ENCODE measurements around the gene MVB12B.

DNA sequence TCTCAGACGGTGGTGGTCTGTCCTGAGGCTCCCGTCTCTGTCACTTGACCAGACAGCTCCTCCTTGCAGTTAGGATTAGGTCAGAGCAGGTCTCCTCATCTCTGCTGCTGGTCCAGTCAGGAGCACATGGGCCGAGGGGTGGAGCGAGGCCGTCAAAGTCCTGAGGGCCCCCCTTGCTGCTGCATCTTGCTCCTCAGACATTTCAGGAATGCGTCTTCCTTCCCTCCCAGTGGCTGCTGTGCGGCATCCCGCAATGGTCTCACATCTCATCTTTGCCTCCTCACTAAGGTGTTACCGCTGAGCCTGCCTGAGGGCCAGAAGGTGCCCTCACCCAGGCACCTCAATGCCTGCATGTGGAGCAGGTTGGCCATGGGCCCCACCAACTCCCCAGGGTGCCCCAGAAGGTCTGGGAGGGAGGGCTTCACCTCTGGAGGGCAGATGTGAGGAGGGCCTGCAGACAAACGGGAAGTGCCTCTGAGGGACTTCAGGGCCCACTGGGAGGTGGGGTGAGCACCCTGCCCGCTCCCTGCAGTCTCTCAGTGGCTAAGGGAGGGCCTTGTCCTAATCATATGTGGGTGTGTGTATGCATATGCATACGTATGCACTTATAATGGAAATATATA lies 149.4 kb downstream of the MVB12B start:
- TF ChIP-seq, protein P1, sequence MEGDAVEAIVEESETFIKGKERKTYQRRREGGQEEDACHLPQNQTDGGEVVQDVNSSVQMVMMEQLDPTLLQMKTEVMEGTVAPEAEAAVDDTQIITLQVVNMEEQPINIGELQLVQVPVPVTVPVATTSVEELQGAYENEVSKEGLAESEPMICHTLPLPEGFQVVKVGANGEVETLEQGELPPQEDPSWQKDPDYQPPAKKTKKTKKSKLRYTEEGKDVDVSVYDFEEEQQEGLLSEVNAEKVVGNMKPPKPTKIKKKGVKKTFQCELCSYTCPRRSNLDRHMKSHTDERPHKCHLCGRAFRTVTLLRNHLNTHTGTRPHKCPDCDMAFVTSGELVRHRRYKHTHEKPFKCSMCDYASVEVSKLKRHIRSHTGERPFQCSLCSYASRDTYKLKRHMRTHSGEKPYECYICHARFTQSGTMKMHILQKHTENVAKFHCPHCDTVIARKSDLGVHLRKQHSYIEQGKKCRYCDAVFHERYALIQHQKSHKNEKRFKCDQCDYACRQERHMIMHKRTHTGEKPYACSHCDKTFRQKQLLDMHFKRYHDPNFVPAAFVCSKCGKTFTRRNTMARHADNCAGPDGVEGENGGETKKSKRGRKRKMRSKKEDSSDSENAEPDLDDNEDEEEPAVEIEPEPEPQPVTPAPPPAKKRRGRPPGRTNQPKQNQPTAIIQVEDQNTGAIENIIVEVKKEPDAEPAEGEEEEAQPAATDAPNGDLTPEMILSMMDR (IDR thresholded peaks at IDR 0.05 in 8 of 11, conservative IDR thresholded peaks at IDR 0.05 in 3 of 11): no peak
- no peak for TF ChIP-seq POLR2A (IDR thresholded peaks at IDR 0.05)
